Breast epithelium (tissue), 3 donors: ENCODE results near the gene RTN4.

ENCODE experiments used
- CTCF ChIP-seq, 3 donors: fragments of 450-650 bp; IDR thresholded peaks; one replicate each; pipeline ENCODE4 v1.5.1; 2016 to 2017; ENCODE audit warnings: antibody characterized with exemption in 3 of 3, mild to moderate bottlenecking in 3 of 3, moderate library complexity in 3 of 3
- POLR2A ChIP-seq: fragments of 450-650 bp; IDR thresholded peaks from one replicate; pipeline ENCODE4 v1.6.1; 2016; ENCODE audit warnings: antibody characterized with exemption, mild to moderate bottlenecking, moderate library complexity
- POLR2AphosphoS5 ChIP-seq, 3 donors: sonication (generic); formaldehyde crosslinking; IDR thresholded peaks; one replicate each; pipeline ENCODE4 v1.6.1; 2017; ENCODE audit warnings: antibody characterized with exemption in 3 of 3

- TF ChIP-seq CTCF (IDR thresholded peaks at IDR 0.05) (no peak), POLR2A (no peak), POLR2AphosphoS5 (IDR thresholded peaks at IDR 0.05) (no peak)
Observed at GRCh38 chr2:54947646-54948045, 102.6 kb downstream of the RTN4 start.
